ENCODE measurements around the gene JADE2. TPM values are rescaled to one million over a fixed set of nuclear protein-coding genes. Genes with fewer than 3 reads are reported as not detected.

Gene JADE2
- total and polyA plus RNA-seq, 7 donors: 4.9 to 53.8 (median 38.5) TPM

GRCh38 chr5:134540747-134541733 lies 15.6 kb downstream of the JADE2 start:
- H3K27me3 ChIP-seq: no peaks in the 10 kb centered on the region
- TF ChIP-seq, protein P1, sequence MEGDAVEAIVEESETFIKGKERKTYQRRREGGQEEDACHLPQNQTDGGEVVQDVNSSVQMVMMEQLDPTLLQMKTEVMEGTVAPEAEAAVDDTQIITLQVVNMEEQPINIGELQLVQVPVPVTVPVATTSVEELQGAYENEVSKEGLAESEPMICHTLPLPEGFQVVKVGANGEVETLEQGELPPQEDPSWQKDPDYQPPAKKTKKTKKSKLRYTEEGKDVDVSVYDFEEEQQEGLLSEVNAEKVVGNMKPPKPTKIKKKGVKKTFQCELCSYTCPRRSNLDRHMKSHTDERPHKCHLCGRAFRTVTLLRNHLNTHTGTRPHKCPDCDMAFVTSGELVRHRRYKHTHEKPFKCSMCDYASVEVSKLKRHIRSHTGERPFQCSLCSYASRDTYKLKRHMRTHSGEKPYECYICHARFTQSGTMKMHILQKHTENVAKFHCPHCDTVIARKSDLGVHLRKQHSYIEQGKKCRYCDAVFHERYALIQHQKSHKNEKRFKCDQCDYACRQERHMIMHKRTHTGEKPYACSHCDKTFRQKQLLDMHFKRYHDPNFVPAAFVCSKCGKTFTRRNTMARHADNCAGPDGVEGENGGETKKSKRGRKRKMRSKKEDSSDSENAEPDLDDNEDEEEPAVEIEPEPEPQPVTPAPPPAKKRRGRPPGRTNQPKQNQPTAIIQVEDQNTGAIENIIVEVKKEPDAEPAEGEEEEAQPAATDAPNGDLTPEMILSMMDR (IDR thresholded peaks at IDR 0.05): no peak
- TF ChIP-seq EP300 (IDR thresholded peaks at IDR 0.05) (no peak), POLR2AphosphoS5 (IDR thresholded peaks at IDR 0.05) (no peak), POLR2A (IDR thresholded peaks at IDR 0.05) (no peak)
- H3K4me3 ChIP-seq: no peak overlapping the region
- H3K4me1 ChIP-seq: peaks cover 0 to 29% (median 25%) of the 10 kb centered on the region in 4 donors
- 76 to 83% methylated on average over 15 of the region's 15 CpGs for WGBS, 2 donors
- no peak overlapping the region for H3K27ac ChIP-seq
- intact Hi-C loops (cut with DNase I): no loop called here
- DNase-seq: no peak
- H3K36me3 ChIP-seq: peaks cover 29 to 74% (median 49%) of the 10 kb centered on the region in 4 donors
- H3K9me3 ChIP-seq: no peaks in the 10 kb centered on the region

GRCh38 chr5:134541736-134542376 lies 16.4 kb downstream of the JADE2 start:
- Histone ChIP-seq H3K9me3 (no peaks in the 10 kb centered on the region), H3K27me3 (no peaks in the 10 kb centered on the region), H3K27ac (no peak overlapping the region), H3K4me1 (peaks cover 0 to 37% (median 33%) of the 10 kb centered on the region in 4 donors), H3K36me3 (peaks cover 29 to 71% (median 44%) of the 10 kb centered on the region in 4 donors), H3K4me3 (no peak overlapping the region)
- intact Hi-C loops (cut with DNase I): no loop called here
- no peak for DNase-seq
- 90 to 91% methylated on average over 4 of the region's 4 CpGs for WGBS, 2 donors
- TF ChIP-seq, protein P1 (IDR thresholded peaks at IDR 0.05): no peak
- TF ChIP-seq POLR2A (IDR thresholded peaks at IDR 0.05) (no peak), POLR2AphosphoS5 (IDR thresholded peaks at IDR 0.05) (no peak), EP300 (IDR thresholded peaks at IDR 0.05) (no peak)

GRCh38 chr5:134543820-134544614 lies 18.5 kb downstream of the JADE2 start:
- no peak overlapping the region for H3K4me3 ChIP-seq
- peaks cover 0 to 59% (median 55%) of the 10 kb centered on the region in 4 donors for H3K4me1 ChIP-seq
- no peak for DNase-seq
- H3K36me3 ChIP-seq: peaks cover 16 to 64% (median 25%) of the 10 kb centered on the region in 4 donors
- H3K27me3 ChIP-seq: no peaks in the 10 kb centered on the region
- intact Hi-C loops (cut with DNase I): loop anchor here (1.0 kb wide), 1 partner anchor 16 kb away; no protein-coding TSS in a partner anchor
- peak overlapping the region; percentile 37 to 77 (median 60) for H3K27ac ChIP-seq
- H3K9me3 ChIP-seq: no peaks in the 10 kb centered on the region
- TF ChIP-seq POLR2A (IDR thresholded peaks at IDR 0.05): no peak
- no peak for TF ChIP-seq POLR2AphosphoS5 (IDR thresholded peaks at IDR 0.05)
- no peak for TF ChIP-seq EP300 (IDR thresholded peaks at IDR 0.05)
- TF ChIP-seq, protein P1 (IDR thresholded peaks at IDR 0.05): no peak
- 50 to 85% methylated on average over 11 of the region's 11 CpGs for WGBS, 2 donors

DNA sequence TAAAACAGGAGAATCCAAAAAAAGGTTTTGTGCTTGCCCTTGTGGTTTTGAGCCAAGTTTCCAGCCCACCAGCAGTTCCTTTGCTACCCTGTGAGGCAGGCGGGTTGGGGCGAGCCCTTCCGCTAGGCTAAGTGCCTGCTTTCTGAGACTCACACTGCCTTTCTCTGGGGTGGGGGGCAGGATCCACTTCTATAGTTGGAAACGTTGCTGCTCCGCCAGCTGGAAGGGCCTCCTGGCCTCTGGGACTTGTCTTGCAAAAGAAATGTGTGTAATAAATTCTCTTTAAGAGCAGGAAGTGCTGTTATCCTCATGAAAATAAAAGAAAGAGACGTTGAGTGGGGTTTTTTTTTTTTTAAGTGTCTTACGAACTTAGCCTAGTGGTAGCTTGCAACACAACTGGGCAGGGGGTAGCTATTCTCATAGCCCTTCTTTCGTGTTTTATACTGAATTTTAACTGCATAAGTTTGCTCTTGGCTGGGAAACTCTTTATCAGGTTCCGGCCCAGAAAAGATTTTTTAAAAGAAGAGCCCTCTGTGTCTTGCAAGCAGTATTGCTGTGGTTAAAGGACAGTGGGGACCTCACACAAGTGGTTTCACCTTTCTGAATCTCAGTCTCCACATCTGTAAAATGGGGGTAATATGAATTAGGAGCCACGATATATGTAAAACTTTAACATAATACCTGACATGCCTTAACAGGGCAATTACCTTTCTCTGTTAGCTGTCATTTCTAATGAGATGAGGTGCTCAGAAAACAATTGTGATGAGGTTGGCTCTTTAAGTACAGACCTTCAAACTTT lies 19.8 kb downstream of the JADE2 start:
- intact Hi-C loops (cut with DNase I): no loop called here
- no peaks in the 10 kb centered on the region for H3K9me3 ChIP-seq
- WGBS, 2 donors: 33 to 68% methylated on average over 10 of the region's 10 CpGs
- no peaks in the 10 kb centered on the region for H3K27me3 ChIP-seq
- no peak overlapping the region for H3K4me3 ChIP-seq
- peak overlapping the region; percentile 37 to 77 (median 60) for H3K27ac ChIP-seq
- DNase-seq: peak; percentile 94
- peaks cover 0 to 71% (median 60%) of the 10 kb centered on the region in 4 donors for H3K4me1 ChIP-seq
- TF ChIP-seq POLR2AphosphoS5 (IDR thresholded peaks at IDR 0.05): peak; percentile 58 to 89 (median 82)
- no peak for TF ChIP-seq POLR2A (IDR thresholded peaks at IDR 0.05)
- TF ChIP-seq EP300 (IDR thresholded peaks at IDR 0.05): peak in 1 of 4 donors; percentile 70
- peaks cover 8 to 61% (median 15%) of the 10 kb centered on the region in 4 donors for H3K36me3 ChIP-seq

Data from sigmoid colon (tissue), 7 donors.